ENCODE results near the gene XPO5. TPM values are rescaled to one million over a fixed set of nuclear protein-coding genes. Genes with fewer than 3 reads are reported as not detected.

Gene XPO5
- total RNA-seq, 1 experiment from 2014 or later = 86.4 TPM

DNA sequence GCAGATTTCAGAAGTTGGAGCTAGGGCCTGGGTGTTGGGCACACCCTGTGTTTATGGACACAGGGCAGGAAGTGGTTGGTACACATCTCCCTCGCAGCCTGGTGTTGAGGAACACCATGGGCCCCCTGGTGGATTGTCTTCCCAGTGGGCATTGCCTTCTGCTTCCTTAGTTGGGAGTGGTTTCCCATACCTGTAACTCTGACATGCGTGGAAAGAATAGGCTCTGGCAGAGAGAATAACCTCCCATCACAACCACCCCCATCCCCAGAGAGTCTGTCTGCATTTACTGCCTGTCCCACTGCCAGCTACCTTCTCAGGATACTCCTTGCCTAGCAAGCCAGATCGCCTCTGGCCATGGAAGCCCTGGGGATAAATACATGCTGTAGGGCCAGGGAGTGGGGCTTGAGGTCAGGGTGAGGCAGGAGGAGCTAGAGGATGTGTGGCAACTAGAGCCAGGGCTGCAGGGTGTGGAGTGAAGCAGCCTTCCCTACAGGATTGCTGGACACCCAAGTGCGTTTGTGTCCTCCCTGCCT is 80.4 kb downstream of the XPO5 start:
- H3K4me1 ChIP-seq (ENCODE audit: control insufficient read depth, insufficient read depth, low read length) = peaks cover 19% of the 10 kb centered on the region
- ATAC-seq (peak; percentile 31; the same call in 1 of the 2 replicates), DNase-seq (ENCODE audit: low read depth, low spot score) (no peak)
- no peaks in the 10 kb centered on the region for H3K9me3 ChIP-seq (ENCODE audit: control insufficient read depth, insufficient read depth, low read depth, low read length)
- TF ChIP-seq, protein P1, sequence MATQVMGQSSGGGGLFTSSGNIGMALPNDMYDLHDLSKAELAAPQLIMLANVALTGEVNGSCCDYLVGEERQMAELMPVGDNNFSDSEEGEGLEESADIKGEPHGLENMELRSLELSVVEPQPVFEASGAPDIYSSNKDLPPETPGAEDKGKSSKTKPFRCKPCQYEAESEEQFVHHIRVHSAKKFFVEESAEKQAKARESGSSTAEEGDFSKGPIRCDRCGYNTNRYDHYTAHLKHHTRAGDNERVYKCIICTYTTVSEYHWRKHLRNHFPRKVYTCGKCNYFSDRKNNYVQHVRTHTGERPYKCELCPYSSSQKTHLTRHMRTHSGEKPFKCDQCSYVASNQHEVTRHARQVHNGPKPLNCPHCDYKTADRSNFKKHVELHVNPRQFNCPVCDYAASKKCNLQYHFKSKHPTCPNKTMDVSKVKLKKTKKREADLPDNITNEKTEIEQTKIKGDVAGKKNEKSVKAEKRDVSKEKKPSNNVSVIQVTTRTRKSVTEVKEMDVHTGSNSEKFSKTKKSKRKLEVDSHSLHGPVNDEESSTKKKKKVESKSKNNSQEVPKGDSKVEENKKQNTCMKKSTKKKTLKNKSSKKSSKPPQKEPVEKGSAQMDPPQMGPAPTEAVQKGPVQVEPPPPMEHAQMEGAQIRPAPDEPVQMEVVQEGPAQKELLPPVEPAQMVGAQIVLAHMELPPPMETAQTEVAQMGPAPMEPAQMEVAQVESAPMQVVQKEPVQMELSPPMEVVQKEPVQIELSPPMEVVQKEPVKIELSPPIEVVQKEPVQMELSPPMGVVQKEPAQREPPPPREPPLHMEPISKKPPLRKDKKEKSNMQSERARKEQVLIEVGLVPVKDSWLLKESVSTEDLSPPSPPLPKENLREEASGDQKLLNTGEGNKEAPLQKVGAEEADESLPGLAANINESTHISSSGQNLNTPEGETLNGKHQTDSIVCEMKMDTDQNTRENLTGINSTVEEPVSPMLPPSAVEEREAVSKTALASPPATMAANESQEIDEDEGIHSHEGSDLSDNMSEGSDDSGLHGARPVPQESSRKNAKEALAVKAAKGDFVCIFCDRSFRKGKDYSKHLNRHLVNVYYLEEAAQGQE (IDR thresholded peaks at IDR 0.05; ENCODE audit: insufficient read depth in 1 of 2, low read depth in 2 of 2, low read length in 1 of 2) = no peak
- TF ChIP-seq, protein P2, sequence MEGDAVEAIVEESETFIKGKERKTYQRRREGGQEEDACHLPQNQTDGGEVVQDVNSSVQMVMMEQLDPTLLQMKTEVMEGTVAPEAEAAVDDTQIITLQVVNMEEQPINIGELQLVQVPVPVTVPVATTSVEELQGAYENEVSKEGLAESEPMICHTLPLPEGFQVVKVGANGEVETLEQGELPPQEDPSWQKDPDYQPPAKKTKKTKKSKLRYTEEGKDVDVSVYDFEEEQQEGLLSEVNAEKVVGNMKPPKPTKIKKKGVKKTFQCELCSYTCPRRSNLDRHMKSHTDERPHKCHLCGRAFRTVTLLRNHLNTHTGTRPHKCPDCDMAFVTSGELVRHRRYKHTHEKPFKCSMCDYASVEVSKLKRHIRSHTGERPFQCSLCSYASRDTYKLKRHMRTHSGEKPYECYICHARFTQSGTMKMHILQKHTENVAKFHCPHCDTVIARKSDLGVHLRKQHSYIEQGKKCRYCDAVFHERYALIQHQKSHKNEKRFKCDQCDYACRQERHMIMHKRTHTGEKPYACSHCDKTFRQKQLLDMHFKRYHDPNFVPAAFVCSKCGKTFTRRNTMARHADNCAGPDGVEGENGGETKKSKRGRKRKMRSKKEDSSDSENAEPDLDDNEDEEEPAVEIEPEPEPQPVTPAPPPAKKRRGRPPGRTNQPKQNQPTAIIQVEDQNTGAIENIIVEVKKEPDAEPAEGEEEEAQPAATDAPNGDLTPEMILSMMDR (IDR thresholded peaks at IDR 0.05) = no peak
- TF ChIP-seq POLR2AphosphoS5 (IDR thresholded peaks at IDR 0.05; ENCODE audit: low read depth, low read length) (no peak), TCF7L2 (IDR thresholded peaks at IDR 0.05; ENCODE audit: low read depth, low read length) (no peak), SIN3A (IDR thresholded peaks at IDR 0.05; ENCODE audit: borderline replicate concordance, insufficient read depth, low read depth, low read length) (no peak)
- BruUV-seq (replicated peaks) = no TSS peak
- CTCF ChIA-PET = interaction anchor here (0.5 to 1.6 kb wide), 4 partner anchors 9 to 65 kb away, joined by 3 to 6 read pairs (median 4); no protein-coding TSS in a partner anchor
- no peaks in the 10 kb centered on the region; the same call in 1 of the 2 replicates for H3K36me3 ChIP-seq (ENCODE audit: control insufficient read depth, insufficient read depth, low read length)
- H3K27me3 ChIP-seq (ENCODE audit: control insufficient read depth, insufficient read depth, low read length) = no peaks in the 10 kb centered on the region
- no peak overlapping the region for H3K4me3 ChIP-seq (ENCODE audit: low read depth in 2 of 2, low read length in 2 of 2)
- in situ Hi-C loops (cut with HindIII; ENCODE audit: low pct_unique_long_range_greater_than_20kb, low sequenced_read_pairs) = no loop called here
- H3K27ac ChIP-seq (ENCODE audit: low read length) = no peak overlapping the region
- intact Hi-C loops (cut with micrococcal nuclease; ENCODE audit: unreplicated experiment) = no loop called here
- POLR2A ChIA-PET = no interaction called here

DNA sequence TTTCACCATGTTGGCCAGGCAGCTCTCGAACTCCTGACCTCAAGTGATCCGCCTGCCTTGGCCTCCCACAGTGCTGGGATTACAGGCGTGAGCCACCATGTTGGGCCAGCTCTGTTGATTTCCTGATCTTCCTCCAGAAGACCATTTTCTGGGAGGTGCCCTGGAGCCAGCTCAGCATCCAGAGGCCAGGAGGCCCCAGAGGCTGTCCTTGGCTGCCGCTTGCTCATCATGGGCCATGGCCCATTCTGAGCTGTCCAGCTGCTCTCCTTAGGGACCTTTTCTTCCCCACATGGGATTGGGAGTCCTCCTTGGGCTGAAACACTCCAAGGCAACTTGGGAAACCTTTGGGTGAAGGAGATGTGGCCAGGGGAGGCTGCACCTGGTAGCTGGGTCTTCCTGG is 81.1 kb downstream of the XPO5 start:
- intact Hi-C loops (cut with micrococcal nuclease; ENCODE audit: unreplicated experiment) = no loop called here
- DNase-seq (ENCODE audit: low read depth, low spot score) = no peak

More for the DNA sequence above, 81.1 kb downstream of the XPO5 start:
- no TSS peak for BruUV-seq (replicated peaks)
- Histone ChIP-seq H3K27me3 (ENCODE audit: control insufficient read depth, insufficient read depth, low read length) (no peaks in the 10 kb centered on the region), H3K27ac (ENCODE audit: low read length) (no peak overlapping the region), H3K4me3 (ENCODE audit: low read depth in 2 of 2, low read length in 2 of 2) (no peak overlapping the region), H3K9me3 (ENCODE audit: control insufficient read depth, insufficient read depth, low read depth, low read length) (no peaks in the 10 kb centered on the region), H3K36me3 (ENCODE audit: control insufficient read depth, insufficient read depth, low read length) (no peaks in the 10 kb centered on the region; the same call in 1 of the 2 replicates), H3K4me1 (ENCODE audit: control insufficient read depth, insufficient read depth, low read length) (peaks cover 19% of the 10 kb centered on the region)
- ChIA-PET CTCF (interaction anchor here (0.5 to 0.6 kb wide), 3 partner anchors 17 to 65 kb away, joined by 3 to 5 read pairs (median 3); no protein-coding TSS in a partner anchor), POLR2A (no interaction called here)
- in situ Hi-C loops (cut with HindIII; ENCODE audit: low pct_unique_long_range_greater_than_20kb, low sequenced_read_pairs) = no loop called here
- ATAC-seq = no peak
- no peak for TF ChIP-seq SIN3A (IDR thresholded peaks at IDR 0.05; ENCODE audit: borderline replicate concordance, insufficient read depth, low read depth, low read length)
- TF ChIP-seq POLR2AphosphoS5 (IDR thresholded peaks at IDR 0.05; ENCODE audit: low read depth, low read length) = no peak
- TF ChIP-seq, protein P2 (IDR thresholded peaks at IDR 0.05) = no peak
- TF ChIP-seq, protein P1 (IDR thresholded peaks at IDR 0.05; ENCODE audit: insufficient read depth in 1 of 2, low read depth in 2 of 2, low read length in 1 of 2) = no peak
- TF ChIP-seq TCF7L2 (IDR thresholded peaks at IDR 0.05; ENCODE audit: low read depth, low read length) = no peak

Measured in Panc1 (cell line).